ENCODE results near the gene ZNF558.

ZNF558 gene

GRCh38 chr19:8832132-8833021 is at the start of gene ZNF558, which contains the start of gene MBD3L1:
Gene ZNF558, minus strand, starts transcription at chr19:8832304. Its CDS starts 9,645 bp downstream, at chr19:8822659.
Gene MBD3L1, plus strand, starts transcription at chr19:8832377. Its CDS starts 10,302 bp downstream, at chr19:8842679.
- peak; percentile 90 for DNase-seq (ENCODE audit: low read depth)

DNA sequence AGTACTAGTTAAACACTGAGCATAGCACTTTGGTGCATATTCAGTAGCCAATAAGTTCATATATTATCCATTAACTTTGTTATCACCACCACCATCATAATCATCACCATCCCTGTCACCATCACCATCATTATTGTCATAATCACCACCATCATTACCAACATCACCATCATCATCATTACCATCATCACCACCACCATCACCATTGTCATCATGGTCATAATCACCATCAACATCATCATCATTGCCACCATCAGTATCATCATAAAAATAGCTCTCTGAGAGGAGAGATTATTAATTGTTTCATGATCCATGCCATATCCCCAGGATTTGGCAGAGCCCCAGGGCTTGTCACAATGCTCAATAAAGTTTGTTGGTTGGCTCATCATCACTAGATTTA is 49.4 kb upstream of the ZNF558 start:
- no peak for DNase-seq (ENCODE audit: low read depth)

DNA sequence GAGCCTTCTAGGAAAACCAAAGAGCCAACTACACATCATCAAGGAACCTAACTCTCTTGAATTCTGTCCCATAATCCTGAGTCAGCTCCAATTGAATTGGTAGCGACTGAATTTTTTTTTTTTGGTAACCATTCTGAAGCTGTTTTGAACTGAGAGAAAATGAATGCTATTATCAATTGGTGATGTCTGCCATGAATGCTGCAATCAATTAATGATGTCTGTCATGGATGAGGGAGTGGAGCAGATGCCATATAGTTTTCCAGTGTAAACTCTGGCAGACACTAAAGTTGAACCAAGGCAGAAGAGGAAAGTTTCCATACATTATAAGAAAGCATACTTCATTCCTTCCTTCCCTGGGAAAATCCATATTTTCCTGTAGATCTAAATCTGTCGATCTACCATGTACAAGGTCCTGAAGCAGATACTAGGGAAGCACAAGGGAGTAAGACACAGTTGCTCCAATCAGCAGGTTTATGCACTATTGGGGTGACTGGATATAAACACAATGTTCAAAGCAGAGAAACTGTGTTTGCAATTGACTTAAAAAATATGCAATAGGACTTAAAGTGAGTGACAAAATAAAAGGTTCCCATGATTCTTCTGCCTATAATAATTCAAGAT is 48.9 kb upstream of the ZNF558 start:
- DNase-seq (ENCODE audit: low read depth): no peak

- no peak for DNase-seq (ENCODE audit: low read depth)
These were observed 46.0 kb upstream of the ZNF558 start for GRCh38 chr19:8877854-8878705.

- DNase-seq (ENCODE audit: low read depth): no peak
These were observed 34.2 kb upstream of the ZNF558 start for GRCh38 chr19:8866344-8866743.

- no peak for DNase-seq (ENCODE audit: low read depth)
These were observed 26.2 kb upstream of the ZNF558 start for GRCh38 chr19:8858260-8858659.

- no peak for DNase-seq (ENCODE audit: low read depth)
These were observed 18.4 kb upstream of the ZNF558 start for GRCh38 chr19:8850488-8850887.

DNA sequence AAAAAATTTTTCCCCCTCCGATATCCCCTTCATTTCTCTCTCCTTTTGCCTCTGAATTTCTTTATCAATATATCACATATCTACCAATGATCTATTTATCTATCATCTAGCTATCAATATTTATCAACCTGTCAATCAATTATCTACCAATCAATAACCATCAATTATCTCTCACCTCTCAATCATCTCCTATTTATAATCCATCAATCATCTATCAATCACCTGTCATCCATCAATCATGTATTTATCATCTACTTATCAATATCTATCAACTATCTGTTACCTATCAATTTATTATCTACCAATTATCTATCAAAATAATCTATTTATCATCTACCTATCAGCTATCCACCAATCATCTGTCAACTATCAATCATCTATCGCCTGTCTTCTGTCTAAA is 17.1 kb upstream of the ZNF558 start:
- DNase-seq (ENCODE audit: low read depth): no peak

DNA sequence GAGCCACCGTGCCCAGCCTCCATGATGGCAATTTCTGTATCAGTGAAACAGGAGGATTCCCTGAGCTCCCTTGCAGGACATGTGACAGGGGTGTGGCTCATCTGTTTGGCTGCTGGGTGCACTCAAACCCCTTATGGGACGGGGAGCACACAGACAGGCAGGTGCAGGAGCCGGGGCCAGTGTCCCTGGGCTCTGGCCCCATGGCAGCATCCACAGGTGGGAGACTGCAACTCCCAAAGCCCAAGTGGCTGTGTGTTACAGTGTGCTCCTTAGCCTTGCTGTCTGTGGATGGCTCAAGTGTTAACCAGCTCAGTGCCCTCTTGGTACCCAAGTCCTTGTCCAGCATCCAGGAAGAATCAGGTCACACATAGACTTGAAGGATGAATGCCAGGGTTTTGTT is 14.7 kb upstream of the ZNF558 start:
- DNase-seq (ENCODE audit: low read depth): no peak

- no peak for DNase-seq (ENCODE audit: low read depth)
These were observed 8.6 kb upstream of the ZNF558 start for GRCh38 chr19:8840708-8841107.

DNA sequence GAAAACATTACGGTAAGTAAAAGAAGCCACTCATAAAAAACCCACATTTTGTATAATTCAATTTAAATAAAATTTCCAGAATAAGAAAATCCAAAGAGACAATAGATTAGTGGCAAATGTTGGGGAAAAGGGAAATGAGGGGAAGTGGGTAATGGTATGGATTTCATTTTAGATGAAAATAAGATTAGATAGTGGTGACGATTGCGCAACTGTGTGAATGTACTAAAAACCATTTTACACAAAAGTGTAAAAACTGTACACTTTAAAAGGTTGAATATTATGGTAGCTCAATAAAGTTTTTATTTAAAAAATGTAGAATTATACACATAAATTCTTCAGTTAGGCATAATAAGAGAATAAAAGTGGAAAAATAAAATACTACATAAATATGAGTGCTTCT is 3.8 kb upstream of the ZNF558 start:
- DNase-seq (ENCODE audit: low read depth): no peak

GRCh38 chr19:8835446-8835845 is 3.3 kb upstream of the ZNF558 start:
- no peak for DNase-seq (ENCODE audit: low read depth)

GRCh38 chr19:8831832-8832131 is 322 bp downstream of the ZNF558 start:
- DNase-seq (ENCODE audit: low read depth): no peak

DNA sequence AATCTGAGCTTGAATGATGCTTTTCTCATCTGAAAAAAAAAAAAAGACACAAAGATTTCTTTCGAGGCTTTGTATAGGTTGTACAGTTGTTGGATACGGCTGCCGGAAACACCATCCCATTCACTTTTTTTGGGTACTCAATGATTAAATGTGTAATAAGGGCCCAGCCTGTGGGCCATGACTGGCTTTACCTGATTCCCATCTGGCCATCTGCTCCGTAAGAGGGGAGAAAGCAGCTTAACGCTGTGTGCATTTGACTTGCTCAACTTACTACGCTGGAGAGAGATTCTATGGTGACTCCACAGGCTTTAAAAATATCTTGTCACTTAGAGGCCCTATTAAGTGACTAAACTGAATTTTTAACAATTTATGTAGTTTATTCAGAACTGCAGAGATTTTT is 731 bp downstream of the ZNF558 start:
- DNase-seq (ENCODE audit: low read depth): no peak

GRCh38 chr19:8827277-8827676 is 4.8 kb downstream of the ZNF558 start:
- DNase-seq (ENCODE audit: low read depth): no peak

GRCh38 chr19:8826371-8826770 is 5.7 kb downstream of the ZNF558 start:
- DNase-seq (ENCODE audit: low read depth): no peak

- DNase-seq (ENCODE audit: low read depth): no peak
These were observed 10.3 kb downstream of the ZNF558 start for GRCh38 chr19:8821748-8822241.

- DNase-seq (ENCODE audit: low read depth): no peak
These were observed 11.9 kb downstream of the ZNF558 start for GRCh38 chr19:8820234-8820633.

- no peak for DNase-seq (ENCODE audit: low read depth)
These were observed 16.3 kb downstream of the ZNF558 start for GRCh38 chr19:8815780-8816179.

- DNase-seq (ENCODE audit: low read depth): no peak
These were observed 17.9 kb downstream of the ZNF558 start for GRCh38 chr19:8814176-8814575.

- no peak for DNase-seq (ENCODE audit: low read depth)
These were observed 20.6 kb downstream of the ZNF558 start for GRCh38 chr19:8811315-8812172.

DNA sequence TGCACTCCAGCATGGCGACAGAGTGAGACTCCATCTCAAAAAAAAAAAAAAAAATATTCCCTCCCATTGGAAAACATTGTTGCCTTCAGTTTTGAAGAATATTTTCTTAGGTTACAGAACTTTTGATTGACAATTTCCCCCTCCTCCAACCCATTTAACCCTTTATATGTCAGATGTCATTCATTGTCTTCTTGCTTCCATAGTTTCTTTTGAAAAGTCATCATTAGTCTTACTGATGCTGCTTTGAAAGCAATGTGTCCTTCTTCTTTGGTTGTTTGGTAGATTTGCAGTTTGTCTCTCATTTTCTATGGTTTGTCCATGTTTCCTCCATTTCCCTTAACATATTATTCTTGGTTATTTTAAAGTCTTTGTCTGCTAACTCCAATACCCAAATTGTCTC is 25.4 kb downstream of the ZNF558 start:
- DNase-seq (ENCODE audit: low read depth): no peak

Measured in non-pigmented ciliary epithelial cell (primary cell).